Endothelial cell of umbilical vein (primary cell): ENCODE measurements around the gene FBLN2. TPM values are rescaled to one million over a fixed set of nuclear protein-coding genes. Genes with fewer than 3 reads are reported as not detected.

Source experiments
- BruUV-seq: library from RNA; stranded (reverse); fragments of 400-500 nt; replicated peaks from 2 replicates; lab custom pipeline; 2021; lab: Mats Ljungman, UMichigan
- CTCF ChIA-PET: fragments of 300-600, 350-600 bp; sonication (Branson Sonifier 250); formaldehyde crosslinking; loops from one replicate; lab custom pipeline; 2021; ENCODE audit warnings: antibody characterized with exemption, inconsistent platforms; lab: Charles Lee
- POLR2A ChIA-PET: fragments of 300-600, 350-600 bp; sonication (Branson Sonifier 250); formaldehyde crosslinking; loops from one replicate; lab custom pipeline; 2021; ENCODE audit warnings: antibody characterized with exemption, inconsistent platforms; lab: Charles Lee
- DNase-seq: peaks from one replicate; pipeline ENCODE4 v3.0.0-alpha.2; 2011; ENCODE audit warnings: low read depth, low spot score
- FAIRE-seq: peaks from 2 replicates; lab custom pipeline; 2011; peaks lifted over from hg19 to GRCh38; lab: Jason Lieb, UNC
- H2AFZ ChIP-seq: 2 replicates; pipeline ENCODE4 v1.6.0; 2012; ENCODE audit warnings: low read depth, low read length, control low read depth, inconsistent platforms
- H3K27ac ChIP-seq: 2 replicates; pipeline ENCODE4 v1.5.1; 2011; ENCODE audit warnings: low read depth, mild to moderate bottlenecking, control low read depth, low read length, moderate library complexity; ENCODE audit not compliant: insufficient read depth
- H3K27me3 ChIP-seq, 2 experiments: 2 replicates each; pipeline versions ENCODE4 v1.6.0 to v1.6.1; 2011; ENCODE audit warnings: low read length in 2 of 2, mixed read lengths in 1 of 2; ENCODE audit not compliant: control insufficient read depth in 2 of 2, insufficient read depth in 2 of 2
- H3K36me3 ChIP-seq, 2 experiments: 2 replicates in 1 of 2; 3 replicates in 1 of 2; pipeline ENCODE4 v1.5.1; 2011; ENCODE audit warnings: low read length in 2 of 2, mild to moderate bottlenecking in 1 of 2, moderate library complexity in 1 of 2; ENCODE audit not compliant: control insufficient read depth in 2 of 2, insufficient read depth in 2 of 2; ENCODE audit errors: extremely low read depth in 1 of 2
- H3K4me1 ChIP-seq: 3 replicates; pipeline ENCODE4 v1.5.1; 2011; ENCODE audit warnings: mild to moderate bottlenecking, low read length; ENCODE audit not compliant: control insufficient read depth, insufficient read depth; ENCODE audit errors: extremely low read depth
- H3K4me2 ChIP-seq: 2 replicates; pipeline ENCODE4 v1.6.1; 2011; ENCODE audit warnings: low read length, control low read depth, mixed read lengths; ENCODE audit not compliant: insufficient read depth
- H3K4me3 ChIP-seq, 3 experiments: fragments of 200-600 bp in 1 of 3; sonication (generic), shearing (Covaris generic) in 1 of 3; replicated peaks in 1 of 3; 2 replicates each; pipeline ENCODE4 v1.5.1; 2011 to 2016; ENCODE audit warnings: control low read depth in 3 of 3, low read length in 3 of 3, mild to moderate bottlenecking in 2 of 3, inconsistent platforms in 1 of 3, low read depth in 1 of 3, moderate library complexity in 1 of 3; ENCODE audit not compliant: insufficient read depth in 1 of 3
- H3K79me2 ChIP-seq: 2 replicates; pipeline ENCODE4 v1.6.0; 2012; ENCODE audit warnings: low read length, inconsistent platforms; ENCODE audit not compliant: control insufficient read depth, insufficient read depth
- H3K9ac ChIP-seq: replicated peaks from 2 replicates; pipeline ENCODE3; 2011; ENCODE audit warnings: low read length, control low read depth; ENCODE audit not compliant: insufficient read depth; ENCODE audit errors: extremely low read depth
- H3K9me1 ChIP-seq: replicated peaks from 3 replicates; pipeline ENCODE4 v1.6.0; 2011; ENCODE audit warnings: mild to moderate bottlenecking, low read length; ENCODE audit not compliant: control insufficient read depth, insufficient read depth; ENCODE audit errors: extremely low read depth
- H3K9me3 ChIP-seq: replicated peaks from 2 replicates; pipeline ENCODE4 v1.5.1; 2012; ENCODE audit warnings: low read length, inconsistent platforms; ENCODE audit not compliant: control insufficient read depth, insufficient read depth
- H4K20me1 ChIP-seq: replicated peaks from 2 replicates; pipeline ENCODE3; 2011; ENCODE audit warnings: mild to moderate bottlenecking, low read length; ENCODE audit not compliant: control insufficient read depth, insufficient read depth; ENCODE audit errors: extremely low read depth
- CTCF ChIP-seq, 2 donors: IDR thresholded peaks; 1 replicate in 1 of 2; 2 replicates in 1 of 2; pipeline ENCODE4 v1.5.1; 2011; ENCODE audit warnings: low read length in 2 of 2, mild to moderate bottlenecking in 2 of 2, moderate library complexity in 2 of 2, control low read depth in 1 of 2, inconsistent platforms in 1 of 2, low read depth in 1 of 2; ENCODE audit not compliant: insufficient read depth in 1 of 2; ENCODE audit errors: extremely low read depth in 1 of 2
- EZH2 ChIP-seq: IDR thresholded peaks from 2 replicates; pipeline ENCODE4 v1.6.1; 2012; ENCODE audit warnings: borderline replicate concordance, low read depth, mild to moderate bottlenecking, moderate library complexity, low read length, inconsistent platforms; ENCODE audit not compliant: severe bottlenecking
- FOS ChIP-seq: IDR thresholded peaks from 2 replicates; pipeline ENCODE4 v1.6.1; 2011; ENCODE audit warnings: mild to moderate bottlenecking, low read length, moderate library complexity, borderline replicate concordance; ENCODE audit not compliant: insufficient read depth
- GATA2 ChIP-seq: IDR thresholded peaks from 2 replicates; pipeline ENCODE4 v1.7.0; 2011; ENCODE audit warnings: low read depth, mild to moderate bottlenecking, moderate library complexity, mixed read lengths, low read length; ENCODE audit not compliant: insufficient read length, insufficient read depth
- JUN ChIP-seq: IDR thresholded peaks from 2 replicates; pipeline ENCODE4 v1.6.1; 2011; ENCODE audit warnings: borderline replicate concordance, low read depth; ENCODE audit not compliant: insufficient read length, insufficient read depth
- MAX ChIP-seq: IDR thresholded peaks from 2 replicates; pipeline ENCODE4 v1.6.1; 2011; ENCODE audit not compliant: insufficient read depth, insufficient read length
- MYC ChIP-seq: IDR thresholded peaks from one replicate; pipeline ENCODE4 v1.6.1; 2011; ENCODE audit warnings: mild to moderate bottlenecking, low read depth, low read length
- POLR2A ChIP-seq: IDR thresholded peaks from 2 replicates; pipeline ENCODE4 v1.6.1; 2012; ENCODE audit warnings: low read depth, mild to moderate bottlenecking, control low read depth, low read length
- POLR2AphosphoS5 ChIP-seq: IDR thresholded peaks from 2 replicates; pipeline ENCODE4 v1.6.1; 2012; ENCODE audit warnings: low read depth, mild to moderate bottlenecking, control low read depth, low read length, moderate library complexity; ENCODE audit not compliant: insufficient read depth
- dilution Hi-C: fragments of 300-500 bp; cut with MboI; formaldehyde crosslinking; loops from one replicate; pipeline ENCODE4 v1.15.0; 2019; ENCODE audit warnings: low sequenced_read_pairs; ENCODE audit not compliant: extremely low pct_ligation_motif_present
- intact Hi-C: fragments of 100-400 bp; cut with micrococcal nuclease; formaldehyde crosslinking; loops from one replicate; pipeline ENCODE4 v1.10.0; 2022
- polyA plus RNA-seq, 4 experiments: library from polyadenylated mRNA; depleted of rRNA in 3 of 4; stranded (reverse) in 3 of 4; unstranded in 1 of 4; fragments of >200 nt; gene quantifications; 2 replicates each; pipeline versions ENCODE4 v1.2.1 to v1.2.3, GENCODE V29; 2011 to 2012; ENCODE audit warnings: missing spikeins in 1 of 4
- total RNA-seq: library from RNA; stranded (reverse); gene quantifications from 2 replicates; pipeline ENCODE4 v1.2.3, GENCODE V29; 2021

The FBLN2 gene
- total and polyA plus RNA-seq, 2 donors (not counting 3 experiments of a cell fraction or from before 2014, with no cell fraction given), result 1.4 to 1.9 TPM

- H3K4me2 ChIP-seq, result no peak overlapping the region
- no TSS peak for BruUV-seq
- intact Hi-C loops, result no loop called here
- no peaks in the 10 kb centered on the region for H3K79me2 ChIP-seq
- H3K4me3 ChIP-seq, result no peak overlapping the region
- ChIA-PET POLR2A (no interaction called here), CTCF (no interaction called here)
- no peak overlapping the region for H2AFZ ChIP-seq
- H4K20me1 ChIP-seq, result no peaks in the 10 kb centered on the region
- H3K9ac ChIP-seq, result no peak overlapping the region
- no peaks in the 10 kb centered on the region for H3K4me1 ChIP-seq
- DNase-seq (no peak), FAIRE-seq (no peak)
- no peak overlapping the region for H3K27ac ChIP-seq
- H3K9me3 ChIP-seq, result no peaks in the 10 kb centered on the region
- no peaks in the 10 kb centered on the region for H3K36me3 ChIP-seq
- dilution Hi-C loops, result no loop called here
- TF ChIP-seq POLR2AphosphoS5, result no peak
- no peak for TF ChIP-seq JUN
- no peak for TF ChIP-seq CTCF (IDR thresholded peaks at IDR 0.05; ENCODE audit: extremely low read depth in 1 of 2, insufficient read depth in 1 of 2, low read depth in 1 of 2, low read length in 2 of 2)
- no peak for TF ChIP-seq POLR2A
- TF ChIP-seq MAX, result no peak
- TF ChIP-seq GATA2, result no peak
- no peak for TF ChIP-seq MYC
- TF ChIP-seq FOS, result no peak
- no peak for TF ChIP-seq EZH2
- peaks cover 28 to 32% of the 10 kb centered on the region in 2 experiments for H3K27me3 ChIP-seq
- no peaks in the 10 kb centered on the region for H3K9me1 ChIP-seq
These were observed 9.0 kb downstream of the FBLN2 start for GRCh38 chr3:13557926-13558325.
